ENCODE measurements around the gene IGFBP5.
A peak's percentile ranks its signal among the peaks of the same experiment; 100 is the strongest.

Gene IGFBP5

DNA sequence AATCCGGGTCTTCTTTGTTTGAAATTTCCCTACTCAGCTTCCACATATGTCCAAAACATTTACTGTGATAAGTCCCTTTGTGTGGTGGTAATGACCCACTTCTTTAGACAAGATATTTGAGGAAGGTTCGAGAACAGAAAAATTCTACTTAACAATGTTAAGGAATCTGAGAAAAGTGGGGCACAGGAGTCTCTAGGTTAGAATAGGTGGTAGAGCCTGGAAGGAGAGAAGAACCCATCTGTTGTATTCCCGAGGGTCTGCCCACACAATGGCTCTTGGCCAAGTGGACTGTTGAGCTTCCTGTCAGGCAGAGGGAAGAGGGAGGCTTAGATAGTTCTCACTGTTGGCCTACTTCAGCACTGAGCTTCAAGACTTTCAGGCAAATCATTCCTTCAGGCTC is 57.9 kb downstream of the IGFBP5 start:
- no peak overlapping the region for H3K27ac ChIP-seq
- no peaks in the 10 kb centered on the region for H3K79me2 ChIP-seq
- no peak overlapping the region for H3K4me2 ChIP-seq (ENCODE audit: low read length)
- TF ChIP-seq, protein P1, sequence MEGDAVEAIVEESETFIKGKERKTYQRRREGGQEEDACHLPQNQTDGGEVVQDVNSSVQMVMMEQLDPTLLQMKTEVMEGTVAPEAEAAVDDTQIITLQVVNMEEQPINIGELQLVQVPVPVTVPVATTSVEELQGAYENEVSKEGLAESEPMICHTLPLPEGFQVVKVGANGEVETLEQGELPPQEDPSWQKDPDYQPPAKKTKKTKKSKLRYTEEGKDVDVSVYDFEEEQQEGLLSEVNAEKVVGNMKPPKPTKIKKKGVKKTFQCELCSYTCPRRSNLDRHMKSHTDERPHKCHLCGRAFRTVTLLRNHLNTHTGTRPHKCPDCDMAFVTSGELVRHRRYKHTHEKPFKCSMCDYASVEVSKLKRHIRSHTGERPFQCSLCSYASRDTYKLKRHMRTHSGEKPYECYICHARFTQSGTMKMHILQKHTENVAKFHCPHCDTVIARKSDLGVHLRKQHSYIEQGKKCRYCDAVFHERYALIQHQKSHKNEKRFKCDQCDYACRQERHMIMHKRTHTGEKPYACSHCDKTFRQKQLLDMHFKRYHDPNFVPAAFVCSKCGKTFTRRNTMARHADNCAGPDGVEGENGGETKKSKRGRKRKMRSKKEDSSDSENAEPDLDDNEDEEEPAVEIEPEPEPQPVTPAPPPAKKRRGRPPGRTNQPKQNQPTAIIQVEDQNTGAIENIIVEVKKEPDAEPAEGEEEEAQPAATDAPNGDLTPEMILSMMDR (IDR thresholded peaks at IDR 0.05), result no peak
- H3K27me3 ChIP-seq (ENCODE audit: control insufficient read depth, insufficient read depth, low read length), result no peaks in the 10 kb centered on the region
- no peaks in the 10 kb centered on the region for H3K4me1 ChIP-seq
- H3K9ac ChIP-seq, result no peak overlapping the region
- no peak overlapping the region for H2AFZ ChIP-seq
- H3K36me3 ChIP-seq (ENCODE audit: control insufficient read depth, insufficient read depth, low read length), result no peaks in the 10 kb centered on the region
- no peaks in the 10 kb centered on the region for H3K9me3 ChIP-seq (ENCODE audit: control insufficient read depth, low read length)
- no peak overlapping the region for H3K4me3 ChIP-seq (ENCODE audit: low read depth, low read length)

DNA sequence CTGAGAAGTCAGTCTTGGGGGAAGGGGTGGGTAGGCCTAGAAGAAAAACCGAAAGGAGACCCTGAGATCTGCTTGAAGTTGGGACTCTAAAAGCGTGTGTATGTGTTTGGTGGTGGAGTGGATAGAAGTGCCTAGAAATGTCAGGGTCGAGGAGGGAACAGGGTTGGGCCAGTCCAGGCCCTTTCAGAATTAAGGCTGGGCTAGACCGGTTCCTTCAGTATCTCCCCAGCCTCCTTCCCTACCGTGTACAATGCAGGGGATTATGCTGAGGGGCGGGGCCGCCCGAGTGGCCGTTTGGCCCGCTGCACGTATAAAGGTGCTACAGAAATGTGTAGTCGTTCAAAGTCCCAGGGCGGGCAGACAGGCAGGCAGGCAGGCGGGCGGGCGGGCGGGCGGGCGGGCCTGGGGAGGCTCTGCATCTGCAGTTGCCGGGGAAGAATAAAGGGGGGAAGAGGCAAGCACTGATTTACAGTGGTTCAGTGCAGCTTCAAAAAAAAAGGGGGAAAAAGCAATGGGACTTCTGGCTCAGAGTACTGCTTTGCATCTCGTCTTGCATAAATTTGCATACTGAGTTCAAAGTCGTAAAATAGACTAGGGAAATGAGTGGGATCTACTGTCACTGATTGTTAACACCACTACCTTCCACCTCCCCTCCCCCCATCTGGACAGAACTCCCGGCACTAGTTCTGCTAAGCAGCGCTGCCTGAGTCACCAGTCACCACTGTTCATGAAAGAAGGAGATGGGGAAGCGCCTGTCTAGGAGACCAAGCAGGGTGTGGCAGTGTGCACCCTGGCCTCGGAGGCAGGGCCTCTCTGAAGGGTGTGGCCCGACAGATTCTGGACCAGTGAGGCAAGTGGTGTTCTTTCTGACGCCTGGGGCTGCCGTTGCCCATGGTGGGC is 58.5 kb downstream of the IGFBP5 start:
- Histone ChIP-seq H3K4me3 (ENCODE audit: low read depth, low read length) (no peak overlapping the region), H3K9ac (no peak overlapping the region), H3K4me1 (no peaks in the 10 kb centered on the region), H3K4me2 (ENCODE audit: low read length) (no peak overlapping the region), H2AFZ (no peak overlapping the region), H3K79me2 (no peaks in the 10 kb centered on the region), H3K9me3 (ENCODE audit: control insufficient read depth, low read length) (no peaks in the 10 kb centered on the region), H3K27ac (no peak overlapping the region), H3K27me3 (ENCODE audit: control insufficient read depth, insufficient read depth, low read length) (no peaks in the 10 kb centered on the region), H3K36me3 (ENCODE audit: control insufficient read depth, insufficient read depth, low read length) (no peaks in the 10 kb centered on the region)
- TF ChIP-seq, protein P1 (IDR thresholded peaks at IDR 0.05), result no peak

DNA sequence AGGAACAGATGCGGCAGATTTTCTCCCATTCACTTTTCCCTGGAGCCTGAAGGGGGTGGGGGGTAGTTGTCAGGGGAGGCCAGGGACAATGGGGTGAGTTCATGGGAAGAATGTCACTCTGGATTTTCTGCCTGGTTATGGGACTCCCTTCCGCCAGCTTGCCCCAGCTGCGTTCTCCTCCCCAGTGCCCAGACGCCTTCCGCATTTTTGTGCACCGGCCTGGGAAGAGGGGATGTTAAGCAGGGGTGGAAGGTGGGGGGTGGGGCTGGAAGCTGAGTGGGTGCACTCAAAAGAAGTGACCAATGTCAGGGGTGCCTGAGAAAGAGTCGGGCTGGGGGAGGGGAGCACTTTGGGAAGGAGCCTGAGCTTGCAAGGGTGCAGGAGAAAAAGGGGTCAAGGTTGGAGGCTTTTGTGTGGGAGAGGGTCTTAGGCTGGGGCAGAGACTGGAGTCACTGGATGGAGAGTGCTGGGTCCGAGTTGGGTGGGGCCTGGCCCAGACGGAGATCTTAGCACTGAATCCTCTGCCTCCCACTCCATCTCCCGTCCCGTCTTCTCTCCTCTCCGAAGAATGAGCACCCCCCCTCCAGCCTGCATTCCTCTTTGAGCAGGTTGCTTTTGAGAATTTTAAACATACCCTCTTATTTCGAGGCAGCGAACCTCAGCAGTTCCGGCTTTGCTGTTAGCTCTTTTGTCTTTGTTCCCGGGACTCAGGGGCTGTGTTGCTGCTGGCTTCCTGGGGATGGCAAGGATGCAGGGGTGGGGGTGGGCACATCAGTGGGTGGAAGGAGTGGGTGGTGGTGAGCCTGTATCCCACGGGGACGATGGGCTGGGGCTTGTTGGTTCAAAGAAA is 59.4 kb downstream of the IGFBP5 start:
- H3K4me3 ChIP-seq (ENCODE audit: low read depth, low read length), result no peak overlapping the region
- H3K4me1 ChIP-seq, result no peaks in the 10 kb centered on the region
- H3K4me2 ChIP-seq (ENCODE audit: low read length), result no peak overlapping the region
- no peak overlapping the region for H3K27ac ChIP-seq
- no peaks in the 10 kb centered on the region for H3K9me3 ChIP-seq (ENCODE audit: control insufficient read depth, low read length)
- no peak overlapping the region for H3K9ac ChIP-seq
- no peaks in the 10 kb centered on the region for H3K79me2 ChIP-seq
- H3K27me3 ChIP-seq (ENCODE audit: control insufficient read depth, insufficient read depth, low read length), result no peaks in the 10 kb centered on the region
- no peaks in the 10 kb centered on the region for H3K36me3 ChIP-seq (ENCODE audit: control insufficient read depth, insufficient read depth, low read length)
- H2AFZ ChIP-seq, result no peak overlapping the region
- TF ChIP-seq, protein P1 (IDR thresholded peaks at IDR 0.05), result no peak

DNA sequence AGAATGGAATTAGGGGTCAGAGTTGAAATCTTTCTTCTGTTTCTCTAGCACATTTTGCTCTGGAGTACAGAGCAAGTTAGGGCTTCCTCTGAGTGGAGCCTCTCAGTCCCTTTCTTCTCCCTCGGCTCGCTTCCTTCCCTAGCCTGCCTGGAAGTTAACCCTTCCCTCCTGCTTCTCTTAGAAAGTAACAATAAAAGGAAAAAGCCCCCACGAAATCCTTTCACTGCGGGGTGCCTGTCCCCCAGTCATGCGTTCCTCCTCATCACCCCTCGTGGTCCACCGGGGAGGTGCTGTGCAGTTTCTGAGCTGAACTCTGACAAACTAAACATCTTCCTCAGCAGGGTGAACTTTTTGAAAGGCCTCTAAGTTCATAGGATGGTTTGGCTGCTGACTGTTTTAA is 60.2 kb downstream of the IGFBP5 start:
- Histone ChIP-seq H3K9me3 (ENCODE audit: control insufficient read depth, low read length) (no peaks in the 10 kb centered on the region), H2AFZ (no peak overlapping the region), H3K9ac (no peak overlapping the region), H3K79me2 (no peaks in the 10 kb centered on the region), H3K4me3 (ENCODE audit: low read depth, low read length) (no peak overlapping the region), H3K27ac (no peak overlapping the region), H3K4me2 (ENCODE audit: low read length) (peak overlapping the region; percentile 35), H3K4me1 (no peaks in the 10 kb centered on the region), H3K36me3 (ENCODE audit: control insufficient read depth, insufficient read depth, low read length) (no peaks in the 10 kb centered on the region), H3K27me3 (ENCODE audit: control insufficient read depth, insufficient read depth, low read length) (no peaks in the 10 kb centered on the region)
- TF ChIP-seq, protein P1 (IDR thresholded peaks at IDR 0.05), result no peak

Data from parathyroid adenoma (tissue), 2 donors.